Loucy (cell line): ENCODE results near the gene ZNF407.

Experiments used
- H2AFZ ChIP-seq: fragments of 200-600 bp; sonication (generic); 2 replicates; pipeline ENCODE4 v1.6.0; 2016; ENCODE audit warnings: antibody characterized with exemption, mild to moderate bottlenecking, low read length, moderate library complexity
- H3F3A ChIP-seq: fragments of 200-600 bp; 2 replicates; pipeline ENCODE4 v1.6.0; 2016; ENCODE audit warnings: antibody characterized with exemption, low read depth, mild to moderate bottlenecking
- H3K27me3 ChIP-seq: fragments of 200-600 bp; sonication (generic); 2 replicates; pipeline ENCODE4 v1.6.1; 2014; ENCODE audit warnings: low read length, mild to moderate bottlenecking; ENCODE audit not compliant: insufficient read depth, poor library complexity, severe bottlenecking
- H3K36me3 ChIP-seq: fragments of 200-600 bp; sonication (generic); 2 replicates; pipeline ENCODE4 v1.6.1; 2016; ENCODE audit warnings: low read length; ENCODE audit not compliant: insufficient read depth
- H3K4me1 ChIP-seq: fragments of 200-600 bp; sonication (generic); 2 replicates; pipeline ENCODE4 v1.5.1; 2014; ENCODE audit warnings: low read length, mild to moderate bottlenecking; ENCODE audit not compliant: insufficient read depth, poor library complexity, severe bottlenecking
- H3K4me2 ChIP-seq: fragments of 200-600 bp; sonication (generic); 2 replicates; pipeline ENCODE4 v1.6.0; 2014; ENCODE audit warnings: antibody characterized with exemption, low read length, low read depth, mild to moderate bottlenecking; ENCODE audit not compliant: poor library complexity, severe bottlenecking
- H3K4me3 ChIP-seq: fragments of 200-600 bp; sonication (generic); 2 replicates; pipeline ENCODE4 v1.5.1; 2014; ENCODE audit warnings: low read length, mild to moderate bottlenecking, mixed read lengths; ENCODE audit not compliant: poor library complexity, severe bottlenecking
- H3K79me2 ChIP-seq: fragments of 200-600 bp; sonication (generic); 2 replicates; pipeline ENCODE4 v1.6.1; 2014; ENCODE audit warnings: low read length; ENCODE audit not compliant: insufficient read depth
- H3K9ac ChIP-seq: fragments of 200-600 bp; sonication (generic); 2 replicates; pipeline ENCODE4 v1.6.0; 2014; ENCODE audit warnings: mild to moderate bottlenecking, low read depth, low read length, moderate library complexity; ENCODE audit not compliant: poor library complexity, severe bottlenecking
- H3K9me2 ChIP-seq: fragments of 200-600 bp; sonication (generic); replicated peaks from 2 replicates; pipeline ENCODE4 v1.6.1; 2016; ENCODE audit warnings: low read depth, low read length, mixed read lengths
- H3K9me3 ChIP-seq: fragments of 200-600 bp; sonication (generic); 2 replicates; pipeline ENCODE4 v1.6.1; 2014; ENCODE audit warnings: mild to moderate bottlenecking, antibody characterized with exemption, low read length, low read depth; ENCODE audit not compliant: insufficient read depth
- H4K20me1 ChIP-seq: fragments of 200-600 bp; sonication (generic); 2 replicates; pipeline ENCODE4 v1.6.0; 2014; ENCODE audit warnings: antibody characterized with exemption, low read length, mild to moderate bottlenecking; ENCODE audit not compliant: insufficient read depth, poor library complexity, severe bottlenecking
- CTCF ChIP-seq: fragments of 200-600 bp; sonication (generic); conservative IDR thresholded peaks from 2 replicates; pipeline ENCODE4 v1.5.1; 2014; ENCODE audit warnings: mild to moderate bottlenecking, antibody characterized with exemption, low read length
- EZH2phosphoT487 ChIP-seq: fragments of 200-600 bp; IDR thresholded peaks from 2 replicates; pipeline ENCODE4 v1.6.1; 2018; ENCODE audit warnings: antibody characterized with exemption, mild to moderate bottlenecking, moderate library complexity, borderline replicate concordance

Gene ZNF407

GRCh38 chr18:74972354-74972753, 374.7 kb downstream of the ZNF407 start:
- Histone ChIP-seq H3K36me3 (no peaks in the 10 kb centered on the region), H2AFZ (no peak overlapping the region), H3K27me3 (no peaks in the 10 kb centered on the region), H3F3A (no peaks in the 10 kb centered on the region), H3K9me3 (no peaks in the 10 kb centered on the region), H3K9ac (no peak overlapping the region), H3K4me3 (no peak overlapping the region), H3K4me2 (no peak overlapping the region), H3K79me2 (no peaks in the 10 kb centered on the region), H4K20me1 (no peaks in the 10 kb centered on the region), H3K9me2 (no peaks in the 10 kb centered on the region), H3K4me1 (no peaks in the 10 kb centered on the region)
- TF ChIP-seq CTCF, result no peak
- TF ChIP-seq EZH2phosphoT487, result no peak

DNA sequence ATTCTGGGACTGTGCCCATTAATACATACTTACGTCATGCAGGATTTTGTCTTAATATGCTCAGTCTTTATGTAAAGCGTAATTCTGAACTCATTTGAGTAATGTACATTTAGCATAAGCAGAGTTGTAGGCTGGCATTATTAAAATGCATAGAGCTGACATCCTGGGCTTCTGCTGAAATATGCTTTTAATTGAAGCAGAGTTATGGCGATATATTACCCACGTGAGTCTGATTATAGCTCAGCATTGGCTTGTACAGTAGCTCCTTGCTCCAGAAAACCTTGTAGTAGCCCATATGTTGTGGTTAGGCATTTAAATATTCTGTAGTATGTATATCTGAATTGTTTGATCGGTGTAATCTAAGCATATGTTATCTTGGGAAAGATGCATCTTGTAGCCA, 377.3 kb downstream of the ZNF407 start:
- Histone ChIP-seq H3F3A (no peaks in the 10 kb centered on the region), H4K20me1 (no peaks in the 10 kb centered on the region), H3K4me2 (no peak overlapping the region), H3K27me3 (no peaks in the 10 kb centered on the region), H3K36me3 (no peaks in the 10 kb centered on the region), H3K9me3 (no peaks in the 10 kb centered on the region), H3K4me1 (no peaks in the 10 kb centered on the region), H3K4me3 (no peak overlapping the region), H3K9me2 (no peaks in the 10 kb centered on the region), H2AFZ (no peak overlapping the region), H3K79me2 (no peaks in the 10 kb centered on the region), H3K9ac (no peak overlapping the region)
- no peak for TF ChIP-seq CTCF
- TF ChIP-seq EZH2phosphoT487, result no peak

DNA sequence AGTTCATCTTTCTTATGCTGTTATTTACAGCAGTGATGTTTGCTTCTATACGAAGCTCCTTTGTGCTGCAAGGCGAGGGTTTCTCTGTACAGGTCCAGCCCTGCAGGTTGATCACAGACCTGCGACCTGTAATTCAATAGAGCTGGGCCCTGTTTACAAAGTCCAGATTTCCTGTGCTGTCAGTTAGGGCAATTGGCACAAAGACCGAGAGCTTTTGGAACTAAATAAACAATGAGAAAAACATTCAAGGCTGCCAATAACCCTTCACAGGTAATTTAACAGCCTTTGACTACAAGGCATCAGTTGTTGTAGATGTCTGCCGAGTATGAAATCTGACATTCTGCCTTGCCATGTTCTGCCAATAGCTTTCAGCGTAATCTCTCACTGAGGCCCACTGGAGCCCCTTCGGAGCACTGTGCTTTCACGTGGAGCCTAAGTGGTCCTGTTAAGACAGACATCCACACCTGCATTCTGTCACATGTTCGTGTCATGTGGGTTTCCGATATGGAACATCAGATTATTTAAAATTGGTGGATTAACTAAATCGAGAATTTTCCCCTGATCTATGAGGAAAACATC, 378.8 kb downstream of the ZNF407 start:
- Histone ChIP-seq H3K9me3 (no peaks in the 10 kb centered on the region), H3K4me3 (no peak overlapping the region), H3K9ac (no peak overlapping the region), H3K4me1 (no peaks in the 10 kb centered on the region), H3F3A (no peaks in the 10 kb centered on the region), H2AFZ (no peak overlapping the region), H3K36me3 (no peaks in the 10 kb centered on the region), H4K20me1 (no peaks in the 10 kb centered on the region), H3K79me2 (no peaks in the 10 kb centered on the region), H3K27me3 (no peaks in the 10 kb centered on the region), H3K4me2 (no peak overlapping the region), H3K9me2 (no peaks in the 10 kb centered on the region)
- TF ChIP-seq EZH2phosphoT487 (no peak), CTCF (no peak)
